Endodermal cell (in vitro differentiated cells): Measurements from ENCODE around the gene BST1. TPM values are rescaled to one million over a fixed set of nuclear protein-coding genes. Genes with fewer than 3 reads are reported as not detected.

Experiments used
- DNase-seq: peaks from one replicate; pipeline ENCODE4 v3.0.0-alpha.2; 2017
- H3K27ac ChIP-seq: 2 replicates; pipeline ENCODE4 v1.5.1; 2013; ENCODE audit warnings: mild to moderate bottlenecking, low read depth, low read length, moderate library complexity
- H3K27me3 ChIP-seq: 2 replicates; pipeline ENCODE4 v1.6.1; 2013; ENCODE audit warnings: mild to moderate bottlenecking, low read length, moderate library complexity; ENCODE audit not compliant: insufficient read depth, control insufficient read depth, poor library complexity, severe bottlenecking
- H3K36me3 ChIP-seq: 2 replicates; pipeline ENCODE4 v1.7.0; 2013; ENCODE audit warnings: mild to moderate bottlenecking, low read length, moderate library complexity; ENCODE audit not compliant: control insufficient read depth, insufficient read depth
- H3K4me1 ChIP-seq: one replicate; pipeline ENCODE4 v1.7.0; 2013; ENCODE audit warnings: low read length; ENCODE audit not compliant: control insufficient read depth, insufficient read depth
- H3K4me3 ChIP-seq: 2 replicates; pipeline ENCODE4 v1.5.1; 2013; ENCODE audit warnings: mild to moderate bottlenecking, low read length, moderate library complexity
- H3K9ac ChIP-seq: 2 replicates; pipeline ENCODE4 v1.6.1; 2013; ENCODE audit warnings: mild to moderate bottlenecking, low read length, moderate library complexity; ENCODE audit not compliant: poor library complexity, severe bottlenecking; ENCODE audit errors: extremely low read depth
- H3K9me3 ChIP-seq: 2 replicates; pipeline ENCODE4 v1.6.1; 2013; ENCODE audit warnings: mild to moderate bottlenecking, low read length, moderate library complexity; ENCODE audit not compliant: control insufficient read depth
- H3K27ac Mint-ChIP-seq: 2 replicates; pipeline ENCODE4 v1.8.0; 2020; ENCODE audit warnings: mixed read lengths
- H3K27me3 Mint-ChIP-seq: 2 replicates; pipeline ENCODE4 v1.8.0; 2021; ENCODE audit warnings: mild to moderate bottlenecking, mixed read lengths; ENCODE audit not compliant: insufficient read depth
- H3K36me3 Mint-ChIP-seq: 2 replicates; pipeline ENCODE4 v1.8.0; 2020; ENCODE audit warnings: low read depth, mixed read lengths
- H3K4me1 Mint-ChIP-seq: 2 replicates; pipeline ENCODE4 v1.8.0; 2020; ENCODE audit warnings: mixed read lengths
- H3K4me3 Mint-ChIP-seq: 2 replicates; pipeline ENCODE4 v1.8.0; 2020; ENCODE audit warnings: mild to moderate bottlenecking, moderate library complexity, mixed read lengths
- H3K9me3 Mint-ChIP-seq: 2 replicates; pipeline ENCODE4 v1.8.0; 2020; ENCODE audit warnings: mild to moderate bottlenecking, mixed read lengths
- WGBS, 2 experiments: methylation state at CpG; one replicate each; pipeline versions ENCODE4 v1.1.5 to v1.1.7; 2013; ENCODE audit warnings: missing lambda C conversion rate in 2 of 2, mixed read lengths in 1 of 2; ENCODE audit not compliant: insufficient coverage in 1 of 2, insufficient read length in 1 of 2; 5-methylcytosine and 5-hydroxymethylcytosine counted together
- total RNA-seq, 2 donors: library from RNA; stranded (reverse); fragmentation: NEBNext Ultra II Directional in 1 of 2; extraction: Animal tissue kit (Norgen Biotek cat#: 25700) in 1 of 2; gene quantifications; 2 replicates in 1 of 2; 3 replicates in 1 of 2; pipeline ENCODE4 v1.2.1, GENCODE V29; 2021
- TF ChIP-seq, protein P1 (sequence below): fragments of 200-600 bp; sonication (generic); conservative IDR thresholded peaks from 2 replicates; pipeline ENCODE4 v1.5.0; 2021; ENCODE audit warnings: antibody characterized with exemption, mild to moderate bottlenecking

Gene BST1
- total RNA-seq, 2 donors from 2014 or later = 0.44 to 0.53 TPM

DNA sequence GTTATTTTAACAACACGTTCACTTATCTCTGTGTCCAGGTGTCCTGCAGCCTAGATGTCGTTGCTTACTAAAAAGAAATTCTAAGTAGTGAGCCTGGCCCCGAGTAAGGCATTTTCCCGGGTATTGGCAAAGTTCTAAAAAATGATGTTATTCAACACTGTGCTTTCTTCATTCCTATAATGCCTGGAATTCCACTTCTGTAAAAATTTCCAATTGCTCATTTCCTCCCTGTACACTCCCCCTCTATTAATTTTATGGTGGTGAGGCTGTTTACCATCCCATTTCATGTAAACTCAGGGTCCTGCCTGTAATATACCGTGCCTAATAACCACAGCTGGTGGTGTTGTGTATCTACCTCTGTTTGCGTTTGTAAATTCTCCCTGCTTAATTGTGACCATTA is 14.2 kb downstream of the BST1 start:
- no peak for DNase-seq
- Mint-ChIP-seq H3K4me1 (no peaks in the 10 kb centered on the region), H3K27me3 (no peaks in the 10 kb centered on the region), H3K4me3 (no peak overlapping the region), H3K9me3 (no peaks in the 10 kb centered on the region), H3K27ac (no peak overlapping the region), H3K36me3 (no peaks in the 10 kb centered on the region)
- no peak overlapping the region for H3K9ac ChIP-seq
- no peaks in the 10 kb centered on the region for H3K4me1 ChIP-seq
- TF ChIP-seq, protein P1, sequence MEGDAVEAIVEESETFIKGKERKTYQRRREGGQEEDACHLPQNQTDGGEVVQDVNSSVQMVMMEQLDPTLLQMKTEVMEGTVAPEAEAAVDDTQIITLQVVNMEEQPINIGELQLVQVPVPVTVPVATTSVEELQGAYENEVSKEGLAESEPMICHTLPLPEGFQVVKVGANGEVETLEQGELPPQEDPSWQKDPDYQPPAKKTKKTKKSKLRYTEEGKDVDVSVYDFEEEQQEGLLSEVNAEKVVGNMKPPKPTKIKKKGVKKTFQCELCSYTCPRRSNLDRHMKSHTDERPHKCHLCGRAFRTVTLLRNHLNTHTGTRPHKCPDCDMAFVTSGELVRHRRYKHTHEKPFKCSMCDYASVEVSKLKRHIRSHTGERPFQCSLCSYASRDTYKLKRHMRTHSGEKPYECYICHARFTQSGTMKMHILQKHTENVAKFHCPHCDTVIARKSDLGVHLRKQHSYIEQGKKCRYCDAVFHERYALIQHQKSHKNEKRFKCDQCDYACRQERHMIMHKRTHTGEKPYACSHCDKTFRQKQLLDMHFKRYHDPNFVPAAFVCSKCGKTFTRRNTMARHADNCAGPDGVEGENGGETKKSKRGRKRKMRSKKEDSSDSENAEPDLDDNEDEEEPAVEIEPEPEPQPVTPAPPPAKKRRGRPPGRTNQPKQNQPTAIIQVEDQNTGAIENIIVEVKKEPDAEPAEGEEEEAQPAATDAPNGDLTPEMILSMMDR = no peak
- no peak overlapping the region for H3K27ac ChIP-seq
- H3K27me3 ChIP-seq = no peaks in the 10 kb centered on the region
- H3K9me3 ChIP-seq = no peaks in the 10 kb centered on the region
- no peaks in the 10 kb centered on the region for H3K36me3 ChIP-seq
- no peak overlapping the region for H3K4me3 ChIP-seq
- WGBS, 2 experiments = 91 to 97% methylated on average over 5 to 6 of the region's 6 CpGs

GRCh38 chr4:15717657-15718416 is 15.0 kb downstream of the BST1 start:
- Histone ChIP-seq H3K9ac (no peak overlapping the region), H3K4me3 (no peak overlapping the region), H3K27ac (no peak overlapping the region), H3K4me1 (no peaks in the 10 kb centered on the region), H3K27me3 (no peaks in the 10 kb centered on the region), H3K36me3 (no peaks in the 10 kb centered on the region), H3K9me3 (no peaks in the 10 kb centered on the region)
- DNase-seq = no peak
- no peak overlapping the region for H3K4me3 Mint-ChIP-seq
- no peak overlapping the region for H3K27ac Mint-ChIP-seq
- no peaks in the 10 kb centered on the region for H3K27me3 Mint-ChIP-seq
- TF ChIP-seq, protein P1 = no peak
- 88% methylated on average over 3 of the region's 3 CpGs; no CpG with 5 or more reads in 1 of the 2 experiments for WGBS, 2 experiments
- H3K36me3 Mint-ChIP-seq = no peaks in the 10 kb centered on the region
- no peaks in the 10 kb centered on the region for H3K9me3 Mint-ChIP-seq
- no peaks in the 10 kb centered on the region for H3K4me1 Mint-ChIP-seq

- no peaks in the 10 kb centered on the region for H3K36me3 ChIP-seq
- no peak for DNase-seq
- no peaks in the 10 kb centered on the region for H3K9me3 ChIP-seq
- TF ChIP-seq, protein P1 = no peak
- no peak overlapping the region for H3K27ac ChIP-seq
- WGBS, 2 experiments = 88 to 94% methylated on average over 3 to 5 of the region's 5 CpGs
- no peaks in the 10 kb centered on the region for H3K27me3 ChIP-seq
- no peaks in the 10 kb centered on the region for H3K4me1 ChIP-seq
- H3K4me1 Mint-ChIP-seq = no peaks in the 10 kb centered on the region
- H3K36me3 Mint-ChIP-seq = no peaks in the 10 kb centered on the region
- no peak overlapping the region for H3K27ac Mint-ChIP-seq
- H3K9me3 Mint-ChIP-seq = no peaks in the 10 kb centered on the region
- H3K4me3 Mint-ChIP-seq = no peak overlapping the region
- no peak overlapping the region for H3K4me3 ChIP-seq
- no peak overlapping the region for H3K9ac ChIP-seq
- no peaks in the 10 kb centered on the region for H3K27me3 Mint-ChIP-seq
Observed at GRCh38 chr4:15718465-15718864, 15.6 kb downstream of the BST1 start.
